Vagina (tissue), 2 donors: ENCODE data around the gene CORO2B.

Experiments used
- CTCF ChIP-seq, 3 experiments: fragments of 450-650 bp in 2 of 3; fragments of 200-600 bp in 1 of 3; sonication (generic) in 1 of 3; IDR thresholded peaks; one replicate each; pipeline ENCODE4 v1.5.1; 2017 to 2019; ENCODE audit warnings: antibody characterized with exemption in 3 of 3, mild to moderate bottlenecking in 2 of 3, moderate library complexity in 2 of 3
- POLR2A ChIP-seq, 2 donors: fragments of 450-650 bp; IDR thresholded peaks; one replicate each; pipeline ENCODE4 v1.6.1; 2017; ENCODE audit warnings: antibody characterized with exemption in 2 of 2, mild to moderate bottlenecking in 2 of 2, moderate library complexity in 2 of 2
- POLR2AphosphoS5 ChIP-seq, 2 donors: sonication (generic); formaldehyde crosslinking; IDR thresholded peaks; one replicate each; pipeline ENCODE4 v1.9.0; 2017; ENCODE audit warnings: antibody characterized with exemption in 2 of 2, mild to moderate bottlenecking in 2 of 2, low read depth in 1 of 2; ENCODE audit not compliant: insufficient read depth in 1 of 2

GRCh38 chr15:68608844-68609232 lies 30.0 kb downstream of the CORO2B start:
- TF ChIP-seq CTCF (IDR thresholded peaks at IDR 0.05), result no peak
- TF ChIP-seq POLR2A (IDR thresholded peaks at IDR 0.05), result no peak
- TF ChIP-seq POLR2AphosphoS5 (IDR thresholded peaks at IDR 0.05; ENCODE audit: insufficient read depth in 1 of 2, low read depth in 1 of 2), result no peak
